ENCODE data around the gene AGBL5. TPM values are rescaled to one million over a fixed set of nuclear protein-coding genes. Genes with fewer than 3 reads are reported as not detected.
"Not testable (repeated sequence)": the region's sequence is repeated elsewhere in the genome, so short reads cannot be mapped to it uniquely, and the experiment has no call there.

The AGBL5 gene
- total RNA-seq, 1 experiment from 2014 or later, result 41.4 TPM

GRCh38 chr2:27053321-27053720 is 1.9 kb downstream of the AGBL5 start:
- no peak for DNase-seq (ENCODE audit: low spot score)

- DNase-seq (ENCODE audit: low spot score), result no peak
These were observed 2.3 kb downstream of the AGBL5 start for GRCh38 chr2:27053776-27054175.

DNA sequence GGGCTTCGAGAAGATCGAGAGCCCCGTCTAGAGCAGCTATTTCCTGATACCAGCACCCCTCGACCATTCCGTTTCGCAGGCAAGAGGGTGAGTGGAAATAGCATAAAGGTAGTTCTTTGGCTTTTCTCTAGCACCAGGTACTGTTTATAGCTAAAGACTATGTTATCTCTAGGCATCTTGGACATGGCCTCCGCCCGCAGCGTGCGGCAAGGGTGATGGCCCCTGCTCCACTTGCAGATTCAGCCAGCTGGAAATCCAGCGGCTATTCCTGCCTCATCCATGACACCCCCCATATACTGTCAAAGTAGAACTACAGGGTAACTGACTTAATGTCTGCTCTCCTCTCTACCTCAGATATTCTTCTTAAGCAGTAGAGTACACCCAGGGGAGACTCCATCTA is 3.3 kb downstream of the AGBL5 start:
- DNase-seq (ENCODE audit: low spot score), result no peak

DNA sequence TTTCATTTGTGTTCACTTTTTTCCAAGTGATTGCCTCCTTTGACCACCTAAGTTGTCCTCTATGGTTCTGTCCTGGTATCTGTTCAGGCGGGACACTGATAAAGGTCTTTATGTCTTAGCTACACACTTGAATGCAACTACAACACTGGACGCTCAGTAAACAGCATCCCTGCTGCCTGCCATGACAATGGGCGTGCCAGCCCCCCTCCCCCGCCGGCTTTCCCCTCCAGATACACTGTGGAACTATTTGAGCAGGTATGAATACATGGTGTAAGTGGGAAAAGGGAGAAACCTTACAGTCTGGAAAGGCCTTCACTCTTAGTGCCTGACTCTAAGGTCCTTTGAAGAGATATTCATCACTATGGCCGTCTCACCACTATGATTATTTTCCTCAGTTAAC is 5.7 kb downstream of the AGBL5 start:
- DNase-seq (ENCODE audit: low spot score), result no peak

GRCh38 chr2:27058210-27058609 is 6.7 kb downstream of the AGBL5 start:
- no peak for DNase-seq (ENCODE audit: low spot score)

- no peak for DNase-seq (ENCODE audit: low spot score)
These were observed 7.8 kb downstream of the AGBL5 start for GRCh38 chr2:27059141-27059820.

DNA sequence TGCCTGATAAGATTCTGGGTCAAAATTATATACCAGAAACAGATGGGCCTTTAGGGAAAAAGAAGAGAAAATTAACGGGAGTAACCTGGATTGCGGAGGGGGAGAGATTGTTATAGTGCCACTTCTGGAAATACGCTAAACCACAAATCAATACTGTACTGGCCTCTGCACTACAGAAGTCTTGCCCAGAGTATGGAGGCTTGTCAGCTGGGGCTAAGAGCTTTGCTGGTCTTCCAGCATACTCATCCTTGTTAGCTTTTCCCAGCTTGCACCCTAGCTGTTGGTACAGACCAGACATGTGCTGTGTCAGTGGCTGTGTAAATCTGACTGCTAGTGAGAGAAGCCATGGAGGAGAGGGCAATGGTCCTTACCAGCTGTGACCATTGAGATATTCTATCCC is 8.9 kb downstream of the AGBL5 start:
- DNase-seq (ENCODE audit: low spot score), result no peak

GRCh38 chr2:27065128-27065527 is 13.7 kb downstream of the AGBL5 start:
- DNase-seq (ENCODE audit: low spot score), result no peak

DNA sequence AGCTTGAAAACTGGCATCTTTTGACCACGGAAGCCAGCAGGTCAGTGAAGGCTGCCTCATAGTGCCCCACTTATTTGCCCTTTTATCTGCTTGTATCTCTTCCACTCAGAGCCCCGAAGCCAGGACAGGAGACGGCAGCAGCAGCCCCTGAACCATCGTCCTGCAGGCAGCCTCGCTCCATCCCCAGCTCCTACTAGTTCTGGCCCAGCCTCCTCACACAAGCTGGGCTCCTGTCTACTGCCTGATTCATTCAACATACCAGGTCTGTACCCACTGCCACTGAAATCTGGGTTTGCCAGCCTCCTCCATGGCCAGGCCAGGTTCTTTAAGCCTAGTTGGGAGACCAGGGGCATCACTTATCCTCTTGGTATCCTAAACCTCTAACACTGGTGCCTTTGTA is 15.9 kb downstream of the AGBL5 start:
- DNase-seq (ENCODE audit: low spot score), result no peak

- DNase-seq (ENCODE audit: low spot score), result no peak
These were observed 18.0 kb downstream of the AGBL5 start for GRCh38 chr2:27069436-27069835.

DNA sequence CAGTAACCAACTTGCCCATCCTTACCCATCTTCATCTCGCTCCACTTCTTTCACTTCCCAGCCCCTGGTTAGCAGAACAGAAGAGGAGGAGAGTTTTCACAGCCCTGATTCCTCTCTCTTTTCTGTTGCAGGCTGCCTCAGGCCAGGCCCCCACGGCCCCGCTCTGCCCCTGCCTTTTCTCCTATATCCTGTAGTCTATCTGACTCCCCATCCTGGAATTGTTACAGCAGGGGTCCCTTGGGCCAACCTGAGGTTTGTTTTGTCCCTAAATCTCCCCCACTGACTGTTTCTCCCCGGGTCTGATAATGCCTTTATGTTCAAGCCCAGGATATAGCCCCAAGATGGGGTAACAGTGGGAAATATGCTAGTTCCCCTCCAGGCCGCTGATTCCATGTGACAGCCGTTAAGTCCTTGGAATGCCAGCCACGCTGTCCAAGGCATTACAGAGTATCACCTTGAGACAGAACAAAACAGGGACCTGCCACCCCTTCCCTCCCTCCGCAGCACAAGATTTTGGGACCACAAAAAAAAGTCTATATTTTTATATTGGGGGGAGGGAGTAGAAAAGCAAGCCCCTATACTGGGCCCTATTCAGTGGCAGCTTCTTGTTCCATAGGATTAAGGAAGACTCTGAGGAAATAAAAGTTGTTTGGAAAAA is 18.6 kb downstream of the AGBL5 start:
- no peak for DNase-seq (ENCODE audit: low spot score)

GRCh38 chr2:27070653-27071276 is 19.3 kb downstream of the AGBL5 start:
- no peak for DNase-seq (ENCODE audit: low spot score)

- peak; percentile 85 for DNase-seq (ENCODE audit: low spot score)
These were observed 20.0 kb downstream of the AGBL5 start, which contains the start of gene OST4 for GRCh38 chr2:27071277-27071989. Gene OST4, minus strand, starts transcription at chr2:27071654.

DNA sequence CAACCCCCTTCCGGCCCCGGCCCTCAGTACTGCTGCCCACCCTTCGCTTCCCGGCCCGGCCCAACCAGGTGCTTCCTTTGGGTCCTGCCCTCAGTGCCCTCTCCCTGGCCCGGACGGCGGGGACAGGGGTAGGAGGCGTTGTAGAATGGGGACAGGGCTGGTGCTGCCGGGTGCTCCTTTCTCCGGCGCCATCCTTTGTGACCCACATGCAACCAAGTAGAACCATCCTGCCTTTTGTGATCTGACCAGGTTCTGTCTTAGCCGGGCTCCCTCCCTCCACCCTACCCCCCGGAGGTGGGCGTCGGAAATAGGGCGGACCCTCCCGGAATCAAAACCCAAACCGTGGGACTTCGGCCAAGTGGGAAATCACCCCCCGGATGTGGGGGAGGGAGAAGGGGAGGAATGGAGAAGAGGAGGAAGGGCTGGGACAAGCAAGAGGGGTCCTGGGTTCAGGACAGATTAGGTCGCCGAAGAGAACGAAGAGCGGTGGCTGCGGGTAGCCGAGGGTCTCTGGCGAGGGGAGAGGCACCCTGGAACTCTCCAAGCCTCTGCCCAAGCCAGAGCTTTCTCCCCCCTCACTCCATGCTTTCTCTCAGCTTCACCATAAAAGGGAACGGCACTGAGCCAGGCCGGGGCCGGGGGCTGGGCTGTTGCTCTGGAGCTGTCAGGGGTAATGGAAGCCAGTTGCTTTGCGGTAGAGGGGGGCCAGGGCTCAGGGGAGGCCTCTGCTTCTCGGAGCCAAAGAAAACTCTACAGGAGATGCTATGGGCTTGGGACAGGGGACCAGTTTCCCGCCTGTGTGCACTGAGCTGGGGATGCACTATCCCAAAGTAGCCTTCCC is 20.7 kb downstream of the AGBL5 start:
- no peak for DNase-seq (ENCODE audit: low spot score)

- DNase-seq (ENCODE audit: low spot score), result no peak
These were observed 21.5 kb downstream of the AGBL5 start for GRCh38 chr2:27072920-27073319.

DNA sequence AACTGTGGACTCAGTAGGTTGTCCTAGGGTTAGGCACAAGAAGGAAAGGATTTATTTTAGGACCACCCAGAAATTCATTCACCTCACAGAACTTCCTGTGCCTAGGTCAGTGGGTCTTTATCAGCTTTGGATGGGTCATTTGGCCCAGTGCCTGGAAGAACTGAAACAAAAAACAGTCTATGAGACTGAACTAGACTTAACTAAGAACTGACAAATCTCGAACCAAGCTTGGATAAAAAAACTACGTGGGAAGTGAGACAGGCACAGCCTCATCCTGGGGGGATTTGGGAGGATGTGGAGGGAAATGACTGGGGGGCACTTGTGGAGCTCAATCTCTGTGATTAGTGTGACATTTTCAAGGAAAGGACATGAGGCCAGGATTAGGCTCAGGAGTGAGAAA is 22.3 kb downstream of the AGBL5 start:
- no peak for DNase-seq (ENCODE audit: low spot score)

GRCh38 chr2:27074738-27075565 is 23.5 kb downstream of the AGBL5 start:
- DNase-seq (ENCODE audit: low spot score), result no peak

GRCh38 chr2:27075566-27075871 is 24.1 kb downstream of the AGBL5 start:
- not testable (repeated sequence) for DNase-seq (ENCODE audit: low spot score)

GRCh38 chr2:27076323-27076722 is 24.9 kb downstream of the AGBL5 start:
- DNase-seq (ENCODE audit: low spot score), result no peak

GRCh38 chr2:27077231-27077630 is 25.8 kb downstream of the AGBL5 start:
- DNase-seq (ENCODE audit: low spot score), result no peak
